Aorta (tissue), 5 donors: ENCODE data around the gene PPFIA3. TPM values are rescaled to one million over a fixed set of nuclear protein-coding genes. Genes with fewer than 3 reads are reported as not detected.
A peak's percentile ranks its signal among the peaks of the same experiment; 100 is the strongest.

Source experiments
- ATAC-seq: fragments of 200-7000 bp; cut with Tn5 transposase; one replicate; pipeline ENCODE4 v1.9.1; 2022; ENCODE audit warnings: moderate library complexity; ENCODE audit not compliant: low FRiP score
- DNase-seq, 2 donors: peaks; one replicate each; pipeline ENCODE4 v3.0.0-alpha.2; 2020
- H3K27ac ChIP-seq, 2 donors: one replicate each; pipeline ENCODE4 v1.5.1; 2013; ENCODE audit warnings: low read length in 2 of 2, mild to moderate bottlenecking in 2 of 2, moderate library complexity in 2 of 2, control low read depth in 1 of 2, inconsistent platforms in 1 of 2, low read depth in 1 of 2
- H3K27me3 ChIP-seq, 2 donors: one replicate each; pipeline ENCODE4 v1.6.1; 2013; ENCODE audit warnings: control low read depth in 1 of 2, low read length in 1 of 2, mild to moderate bottlenecking in 1 of 2, moderate library complexity in 1 of 2; ENCODE audit not compliant: insufficient read depth in 2 of 2, control insufficient read depth in 1 of 2
- H3K36me3 ChIP-seq, 2 donors: one replicate each; pipeline ENCODE4 v1.6.1; 2013; ENCODE audit warnings: control low read depth in 1 of 2, low read length in 1 of 2, mild to moderate bottlenecking in 1 of 2; ENCODE audit not compliant: insufficient read depth in 2 of 2, control insufficient read depth in 1 of 2
- H3K4me1 ChIP-seq, 2 donors: one replicate each; pipeline ENCODE4 v1.6.1; 2013; ENCODE audit warnings: low read length in 2 of 2, control low read depth in 1 of 2, mild to moderate bottlenecking in 1 of 2, moderate library complexity in 1 of 2; ENCODE audit not compliant: insufficient read depth in 2 of 2, control insufficient read depth in 1 of 2
- H3K4me3 ChIP-seq, 2 donors: one replicate each; pipeline ENCODE4 v1.5.1; 2013; ENCODE audit warnings: low read length in 2 of 2, control low read depth in 1 of 2, mild to moderate bottlenecking in 1 of 2
- H3K9me3 ChIP-seq: one replicate; pipeline ENCODE4 v1.6.1; 2013; ENCODE audit warnings: mild to moderate bottlenecking, low read length; ENCODE audit not compliant: control insufficient read depth
- WGBS, 2 donors: extraction: QIAGEN DNeasy Blood & Tissue Kit; methylation state at CpG; one replicate each; pipeline ENCODE4 v1.1.7; 2013; 5-methylcytosine and 5-hydroxymethylcytosine counted together
- intact Hi-C, 2 donors: fragments of 100-400 bp; cut with DNase I; formaldehyde crosslinking; loops; one replicate each; pipeline versions ENCODE4 v1.14.2 to v1.15.0; 2022
- polyA plus RNA-seq, 2 donors: library from polyadenylated mRNA; stranded (reverse); fragments of 200-250 nt; gene quantifications; one replicate each; pipeline ENCODE4 v1.2.3, GENCODE V29; 2013
- total RNA-seq, 2 donors: library from RNA; stranded (reverse); fragmentation: NEBNext Ultra II Directional; extraction: Animal tissue kit (Norgen Biotek cat#: 25700); gene quantifications; one replicate each; pipeline ENCODE4 v1.2.1, GENCODE V29; 2021
- donor health status: healthy with polysubstance abuse.
- donor health status: Bipolar disorder and iron deficiency.
- donor health status: DM: no; HTN: no; CAD: no.
- donor health status: DM: no; HTN: no; CAD: no.
- donor health status: DM: yes; HTN: yes; CAD: no.

The PPFIA3 gene
- total and polyA plus RNA-seq, 4 donors: 2.0 to 8.0 (median 4.2) TPM

DNA sequence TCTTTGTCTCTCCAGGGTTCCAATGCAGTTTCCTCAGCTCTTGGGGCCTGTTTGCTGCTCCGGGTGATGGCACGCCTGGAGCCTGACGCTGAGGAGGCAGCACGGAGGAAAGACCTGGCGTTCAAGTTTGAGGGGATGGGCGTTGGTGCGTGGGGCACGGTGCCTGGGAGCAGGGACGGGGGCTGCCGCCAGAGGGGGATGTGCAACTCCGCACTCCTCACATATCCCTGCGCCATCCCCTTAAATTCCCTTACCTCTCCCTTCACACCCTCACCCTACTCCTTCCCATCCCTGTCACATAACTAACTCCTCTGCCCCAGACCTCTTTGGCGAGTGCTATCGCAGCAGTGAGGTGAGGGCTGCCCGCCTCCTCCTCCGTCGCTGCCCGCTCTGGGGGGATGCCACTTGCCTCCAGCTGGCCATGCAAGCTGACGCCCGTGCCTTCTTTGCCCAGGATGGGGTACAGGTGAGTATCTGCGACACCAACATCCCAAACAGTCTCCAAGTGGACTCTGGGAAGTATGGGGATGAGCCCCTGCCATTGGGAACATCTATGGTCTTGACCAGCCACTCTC, 69.4 kb downstream of the PPFIA3 start:
- WGBS, 2 donors: 82% methylated on average over 21 of the region's 21 CpGs
- no peak for ATAC-seq
- no peak overlapping the region for H3K27ac ChIP-seq

DNA sequence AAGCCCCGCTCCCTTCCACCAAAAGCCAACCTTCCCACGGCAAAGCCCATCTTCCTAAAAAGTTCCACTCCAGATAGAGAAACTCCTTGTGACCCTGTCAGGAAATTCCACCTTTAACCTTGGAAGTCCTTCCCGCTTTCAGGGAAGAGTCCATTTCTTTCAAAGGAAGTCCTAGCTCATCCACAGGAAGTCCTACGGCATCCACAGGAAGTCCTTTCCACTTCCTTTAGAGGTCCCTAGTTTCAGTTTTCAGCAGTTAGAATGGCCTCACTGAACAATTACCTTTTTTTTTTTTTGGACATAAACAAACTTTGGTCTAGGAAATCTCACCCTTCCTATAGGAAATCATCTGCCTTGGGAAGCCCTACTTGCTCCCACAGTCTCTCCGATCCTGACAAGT, 69.9 kb downstream of the PPFIA3 start:
- intact Hi-C loops: no loop called here
- DNase-seq (no peak), ATAC-seq (no peak)
- Histone ChIP-seq H3K9me3 (no peaks in the 10 kb centered on the region), H3K4me3 (no peak overlapping the region), H3K4me1 (no peaks in the 10 kb centered on the region), H3K36me3 (peaks cover 0 to 9% of the 10 kb centered on the region in 2 donors), H3K27ac (no peak overlapping the region), H3K27me3 (no peaks in the 10 kb centered on the region)
- 89 to 90% methylated on average over 5 of the region's 5 CpGs for WGBS, 2 donors

More for the DNA sequence above, 69.4 kb downstream of the PPFIA3 start:
- no peak for DNase-seq
- intact Hi-C loops: no loop called here
- Histone ChIP-seq H3K9me3 (no peaks in the 10 kb centered on the region), H3K36me3 (peaks cover 0 to 9% of the 10 kb centered on the region in 2 donors), H3K4me3 (no peak overlapping the region), H3K4me1 (no peaks in the 10 kb centered on the region), H3K27me3 (no peaks in the 10 kb centered on the region)

DNA sequence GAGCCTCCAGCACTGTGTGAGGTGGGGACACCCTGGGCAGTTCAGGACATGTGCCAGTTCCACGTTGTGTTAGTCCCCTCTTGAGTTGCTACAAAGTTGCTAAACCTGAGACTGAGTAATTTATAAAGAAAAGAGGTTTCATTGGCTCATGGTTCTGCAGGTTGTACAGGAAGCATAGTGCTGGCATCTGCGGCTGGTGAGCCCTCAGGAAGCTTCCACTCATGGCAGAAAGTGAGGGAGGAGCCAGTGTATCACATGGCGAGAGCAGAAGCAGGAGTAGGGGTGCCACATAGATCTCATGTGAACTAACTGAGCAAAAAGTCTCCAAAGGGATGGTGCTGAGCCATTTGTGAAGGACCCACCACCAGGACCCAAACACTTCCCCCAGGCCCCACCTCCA, 71.4 kb downstream of the PPFIA3 start:
- no peaks in the 10 kb centered on the region for H3K9me3 ChIP-seq
- no peak overlapping the region for H3K4me3 ChIP-seq
- H3K36me3 ChIP-seq: peaks cover 0 to 9% of the 10 kb centered on the region in 2 donors
- H3K27me3 ChIP-seq: no peaks in the 10 kb centered on the region
- 92 to 97% methylated on average over 3 of the region's 3 CpGs for WGBS, 2 donors
- intact Hi-C loops: no loop called here
- DNase-seq (no peak), ATAC-seq (no peak)
- no peaks in the 10 kb centered on the region for H3K4me1 ChIP-seq
- H3K27ac ChIP-seq: no peak overlapping the region

DNA sequence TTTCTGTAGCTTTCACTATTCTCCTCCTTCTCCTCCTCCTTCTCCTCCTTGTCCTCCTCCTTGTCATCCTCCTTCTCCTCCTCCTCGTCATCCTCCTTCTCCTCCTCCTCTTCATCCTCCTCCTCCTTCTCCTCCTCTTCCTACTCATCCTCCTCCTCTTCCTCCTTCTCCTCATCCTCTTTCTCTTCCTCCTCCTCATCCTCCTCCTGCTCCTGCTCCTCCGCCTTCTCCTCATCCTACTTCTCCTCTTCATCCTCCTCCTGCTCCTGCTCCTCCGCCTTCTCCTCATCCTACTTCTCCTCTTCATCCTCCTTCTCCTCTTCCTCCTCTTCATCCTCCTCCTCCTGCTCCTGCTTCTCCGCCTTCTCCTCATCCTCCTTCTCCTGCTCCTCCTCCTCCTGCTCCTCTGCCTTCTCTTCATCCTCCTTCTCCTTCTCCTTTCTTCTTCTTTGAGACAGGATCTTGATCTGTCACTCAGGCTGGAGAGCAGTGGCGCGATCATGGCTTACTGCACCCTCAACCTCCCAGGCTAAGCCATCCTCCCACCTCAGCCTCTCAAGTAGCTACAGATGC, 74.6 kb downstream of the PPFIA3 start:
- H3K27ac ChIP-seq: no peak overlapping the region
- H3K36me3 ChIP-seq: peaks cover 0 to 9% of the 10 kb centered on the region in 2 donors
- no peak overlapping the region for H3K4me3 ChIP-seq
- no peak for ATAC-seq
- no peaks in the 10 kb centered on the region for H3K27me3 ChIP-seq
- intact Hi-C loops: no loop called here
- H3K4me1 ChIP-seq: no peaks in the 10 kb centered on the region
- 88 to 92% methylated on average over 6 of the region's 6 CpGs for WGBS, 2 donors
- H3K9me3 ChIP-seq: no peaks in the 10 kb centered on the region
- DNase-seq: no peak

DNA sequence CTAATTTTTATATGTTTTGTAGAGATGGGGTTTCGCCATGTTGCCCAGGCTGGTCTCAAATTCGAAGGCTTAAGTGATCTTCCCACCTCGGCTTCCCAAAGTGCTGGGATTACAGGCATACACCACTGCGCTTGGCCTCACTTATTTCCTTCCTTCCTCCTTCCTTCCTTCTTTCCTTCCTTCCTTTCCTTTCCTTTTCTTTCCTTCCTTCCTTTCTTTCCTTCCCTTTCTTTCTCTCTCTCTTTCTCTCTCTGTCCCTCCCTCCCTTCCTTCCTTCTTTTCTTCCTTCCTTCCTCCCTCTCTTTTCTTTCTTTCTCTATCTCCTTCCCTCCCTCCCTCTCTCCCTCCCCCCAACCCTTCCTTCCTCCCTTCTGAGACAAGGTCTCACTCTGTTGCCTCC, 75.1 kb downstream of the PPFIA3 start:
- Histone ChIP-seq H3K36me3 (peaks cover 0 to 9% of the 10 kb centered on the region in 2 donors), H3K27me3 (no peaks in the 10 kb centered on the region), H3K9me3 (no peaks in the 10 kb centered on the region), H3K4me3 (no peak overlapping the region), H3K27ac (no peak overlapping the region), H3K4me1 (no peaks in the 10 kb centered on the region)
- WGBS, 2 donors: 88 to 92% methylated on average over 4 of the region's 4 CpGs
- ATAC-seq (no peak), DNase-seq (no peak)
- intact Hi-C loops: no loop called here

DNA sequence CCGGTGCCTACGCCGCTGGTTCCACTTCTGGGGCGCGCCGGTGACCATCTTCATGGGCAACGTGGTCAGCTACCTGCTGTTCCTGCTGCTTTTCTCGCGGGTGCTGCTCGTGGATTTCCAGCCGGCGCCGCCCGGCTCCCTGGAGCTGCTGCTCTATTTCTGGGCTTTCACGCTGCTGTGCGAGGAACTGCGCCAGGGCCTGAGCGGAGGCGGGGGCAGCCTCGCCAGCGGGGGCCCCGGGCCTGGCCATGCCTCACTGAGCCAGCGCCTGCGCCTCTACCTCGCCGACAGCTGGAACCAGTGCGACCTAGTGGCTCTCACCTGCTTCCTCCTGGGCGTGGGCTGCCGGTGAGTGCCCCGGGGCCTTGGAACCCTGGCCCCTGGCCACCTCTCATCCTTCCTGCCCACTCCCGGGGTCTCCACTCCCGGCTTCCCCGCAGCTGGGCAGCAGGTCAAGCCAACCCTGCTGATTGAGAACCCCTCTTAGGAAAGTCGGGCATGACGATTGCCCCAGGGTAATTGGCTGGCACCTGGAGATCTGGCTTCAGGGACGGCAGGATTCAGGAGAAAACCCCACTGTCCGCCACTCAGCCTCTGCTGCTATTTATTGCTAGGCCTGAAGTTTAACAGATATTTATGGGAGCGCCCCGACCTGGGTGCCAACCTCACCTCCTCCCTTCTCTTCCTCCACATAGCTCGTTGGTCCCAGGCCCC, 77.3 kb downstream of the PPFIA3 start:
- WGBS, 2 donors: 46 to 53% methylated on average over 36 to 40 of the region's 40 CpGs
- no peaks in the 10 kb centered on the region for H3K9me3 ChIP-seq
- no peak overlapping the region for H3K27ac ChIP-seq
- DNase-seq: peak; percentile 57 to 85
- H3K4me3 ChIP-seq: no peak overlapping the region
- H3K36me3 ChIP-seq: no peaks in the 10 kb centered on the region
- intact Hi-C loops: loop anchor here in 1 of 2 donors (5.0 kb wide), 2 partner anchors 34 to 104 kb away; no protein-coding TSS in a partner anchor
- H3K4me1 ChIP-seq: no peaks in the 10 kb centered on the region
- no peaks in the 10 kb centered on the region for H3K27me3 ChIP-seq
- peak; percentile 84 for ATAC-seq

DNA sequence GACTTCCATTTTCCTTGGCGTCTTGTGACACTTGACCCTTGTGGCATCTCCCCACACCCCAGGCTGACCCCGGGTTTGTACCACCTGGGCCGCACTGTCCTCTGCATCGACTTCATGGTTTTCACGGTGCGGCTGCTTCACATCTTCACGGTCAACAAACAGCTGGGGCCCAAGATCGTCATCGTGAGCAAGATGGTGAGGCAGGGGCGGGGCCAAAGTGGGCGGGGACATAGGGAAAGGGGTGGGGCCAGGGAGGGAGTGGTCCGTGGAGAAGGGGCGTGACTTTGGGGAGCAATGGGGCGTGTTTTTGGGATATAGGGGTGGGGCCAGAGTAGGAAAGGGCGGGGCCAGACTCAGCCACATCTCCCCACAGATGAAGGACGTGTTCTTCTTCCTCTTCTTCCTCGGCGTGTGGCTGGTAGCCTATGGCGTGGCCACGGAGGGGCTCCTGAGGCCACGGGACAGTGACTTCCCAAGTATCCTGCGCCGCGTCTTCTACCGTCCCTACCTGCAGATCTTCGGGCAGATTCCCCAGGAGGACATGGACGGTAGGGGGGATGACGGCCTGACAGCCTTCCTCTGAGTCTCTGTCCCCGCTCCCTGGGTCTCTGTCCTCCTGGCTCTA, 81.0 kb downstream of the PPFIA3 start:
- intact Hi-C loops: loop anchor here in 1 of 2 donors (5.0 kb wide), 1 partner anchor 98 kb away; no protein-coding TSS in a partner anchor
- 91 to 92% methylated on average over 28 to 29 of the region's 29 CpGs for WGBS, 2 donors
- ATAC-seq (no peak), DNase-seq (no peak)
- Histone ChIP-seq H3K4me3 (no peak overlapping the region), H3K36me3 (peaks cover 0 to 3% of the 10 kb centered on the region in 2 donors), H3K9me3 (no peaks in the 10 kb centered on the region), H3K4me1 (no peaks in the 10 kb centered on the region), H3K27ac (no peak overlapping the region), H3K27me3 (no peaks in the 10 kb centered on the region)
